HG03039 (cell line): ENCODE results near the gene ZPR1.
A peak's percentile ranks its signal among the peaks of the same experiment; 100 is the strongest.
"Not testable (repeated sequence)": the region's sequence is repeated elsewhere in the genome, so short reads cannot be mapped to it uniquely, and the experiment has no call there.

ENCODE experiments used
- ATAC-seq: cut with Tn5 transposase; IDR thresholded peaks from one replicate; pipeline ENCODE4 v1.9.1; 2021; ENCODE audit warnings: mild to moderate bottlenecking, moderate library complexity; ENCODE audit not compliant: unreplicated experiment

Gene ZPR1

GRCh38 chr11:116787786-116788486 is at the start of gene ZPR1:
TSS of gene ZPR1 (minus strand) at chr11:116788023. CDS start at chr11:116787990, 33 bp downstream.
- ATAC-seq = peak; percentile 74

- ATAC-seq = no peak
These were observed 48.8 kb upstream of the ZPR1 start for GRCh38 chr11:116836632-116836991.

GRCh38 chr11:116835791-116836631 is 48.2 kb upstream of the ZPR1 start:
- ATAC-seq = peak; percentile 65

- no peak for ATAC-seq
These were observed 47.4 kb upstream of the ZPR1 start for GRCh38 chr11:116835042-116835772.

- not testable (repeated sequence) for ATAC-seq
These were observed 46.8 kb upstream of the ZPR1 start for GRCh38 chr11:116834535-116835041.

- no peak for ATAC-seq
These were observed 46.2 kb upstream of the ZPR1 start for GRCh38 chr11:116833816-116834534.

- no peak for ATAC-seq
These were observed 45.6 kb upstream of the ZPR1 start for GRCh38 chr11:116833491-116833815.

GRCh38 chr11:116832350-116833290 is 44.8 kb upstream of the ZPR1 start:
- no peak for ATAC-seq

GRCh38 chr11:116831790-116832349 is 44.0 kb upstream of the ZPR1 start:
- no peak for ATAC-seq

- ATAC-seq = no peak
These were observed 42.5 kb upstream of the ZPR1 start for GRCh38 chr11:116830184-116830912.

GRCh38 chr11:116829525-116830183 is 41.8 kb upstream of the ZPR1 start, which contains the start of gene APOC3:
TSS of gene APOC3 (plus strand) at chr11:116829907. CDS start at chr11:116830583, 676 bp downstream.
- no peak for ATAC-seq

GRCh38 chr11:116828632-116829524 is 41.1 kb upstream of the ZPR1 start:
- ATAC-seq = no peak

GRCh38 chr11:116827461-116827860 is 39.6 kb upstream of the ZPR1 start:
- no peak for ATAC-seq

- ATAC-seq = no peak
These were observed 39.1 kb upstream of the ZPR1 start for GRCh38 chr11:116826751-116827431.

GRCh38 chr11:116825854-116826750 is 38.3 kb upstream of the ZPR1 start:
- ATAC-seq = no peak
